HCT116 (cell line): ENCODE results near the gene MMS19. TPM values are rescaled to one million over a fixed set of nuclear protein-coding genes. Genes with fewer than 3 reads are reported as not detected.

ENCODE experiments used
- ATAC-seq: fragments of 200-7000 bp; cut with Tn5 transposase; 2 replicates; pipeline ENCODE4 v1.9.1; 2020; ENCODE audit warnings: mild to moderate bottlenecking, moderate library complexity
- BruUV-seq: library from RNA; stranded (reverse); fragments of 400-500 nt; replicated peaks from 2 replicates; lab custom pipeline; 2021; lab: Mats Ljungman, UMichigan
- CTCF ChIA-PET: fragments of 300-600 bp; sonication (Branson Sonifier 250); formaldehyde crosslinking; loops from one replicate; lab custom pipeline; 2021; ENCODE audit warnings: antibody characterized with exemption; lab: Charles Lee
- POLR2A ChIA-PET: fragments of 300-600, 350-600 bp; sonication (Branson Sonifier 250); formaldehyde crosslinking; loops from one replicate; lab custom pipeline; 2021; ENCODE audit warnings: antibody characterized with exemption; lab: Charles Lee
- RAD21 ChIA-PET, 2 experiments: fragments of 300-600 bp; sonication (Branson Sonifier 250); formaldehyde crosslinking; loops; one replicate each; lab custom pipeline; 2023; ENCODE audit warnings: low total read pairs in 2 of 2; ENCODE audit not compliant: uncharacterized antibody in 2 of 2, unreplicated experiment in 2 of 2, low non-redundant PET in 1 of 2; lab: Charles Lee
- DNase-seq: peaks from one replicate; pipeline ENCODE4 v3.0.0-alpha.2; 2010; ENCODE audit warnings: low read depth, low spot score
- H2AFZ ChIP-seq: fragments of 200-600 bp; shearing (Covaris generic), sonication (generic); 2 replicates; pipeline ENCODE4 v1.6.1; 2017; ENCODE audit warnings: low read depth, mixed run types, mixed read lengths, antibody characterized with exemption, low read length; ENCODE audit not compliant: poor library complexity, severe bottlenecking
- H3K27ac ChIP-seq: 2 replicates; pipeline ENCODE4 v1.5.1; 2012; ENCODE audit warnings: low read depth, low read length
- H3K27me3 ChIP-seq: fragments of 200-600 bp; sonication (generic); 2 replicates; pipeline ENCODE4 v1.6.1; 2016; ENCODE audit warnings: mixed run types, low read length, mixed read lengths; ENCODE audit not compliant: insufficient read depth
- H3K36me3 ChIP-seq, 2 experiments: fragments of 200-500 bp in 1 of 2; fragments of 200-600 bp in 1 of 2; sonication (Bioruptor generic) in 1 of 2; sonication (generic) in 1 of 2; 2 replicates each; pipeline versions ENCODE4 v1.5.1 to v1.6.1; 2014 to 2016; ENCODE audit warnings: low read length in 2 of 2, inconsistent platforms in 1 of 2, mixed read lengths in 1 of 2, mixed run types in 1 of 2; ENCODE audit not compliant: insufficient read depth in 2 of 2, control insufficient read depth in 1 of 2
- H3K4me1 ChIP-seq, 2 experiments: fragments of 200-600 bp in 1 of 2; sonication (generic) in 1 of 2; 2 replicates each; pipeline versions ENCODE4 v1.5.1 to v1.6.1; 2012 to 2017; ENCODE audit warnings: low read length in 2 of 2, inconsistent platforms in 1 of 2, mild to moderate bottlenecking in 1 of 2, mixed read lengths in 1 of 2, mixed run types in 1 of 2, moderate library complexity in 1 of 2; ENCODE audit not compliant: insufficient read depth in 2 of 2, control insufficient read depth in 1 of 2
- H3K4me2 ChIP-seq: fragments of 200-600 bp; sonication (generic); 2 replicates; pipeline ENCODE4 v1.6.1; 2017; ENCODE audit warnings: mixed run types, low read length, mixed read lengths
- H3K4me3 ChIP-seq, 2 experiments: fragments of 200-600 bp in 1 of 2; sonication (generic) in 1 of 2; replicated peaks in 1 of 2; 2 replicates each; pipeline ENCODE4 v1.5.1; 2011 to 2016; ENCODE audit warnings: low read length in 2 of 2, control low read depth in 1 of 2, low read depth in 1 of 2, mild to moderate bottlenecking in 1 of 2, mixed read lengths in 1 of 2, mixed run types in 1 of 2
- H3K79me2 ChIP-seq: fragments of 200-600 bp; sonication (generic); 2 replicates; pipeline ENCODE4 v1.6.1; 2017; ENCODE audit warnings: mild to moderate bottlenecking, mixed run types, low read length, moderate library complexity, mixed read lengths; ENCODE audit not compliant: insufficient read depth
- H3K9ac ChIP-seq: fragments of 200-600 bp; sonication (generic); 2 replicates; pipeline ENCODE4 v1.6.1; 2016; ENCODE audit warnings: low read length, mixed read lengths
- H3K9me2 ChIP-seq: fragments of 200-600 bp; sonication (generic), shearing (Covaris generic); 2 replicates; pipeline ENCODE4 v1.6.1; 2017; ENCODE audit warnings: mixed run types, mild to moderate bottlenecking, moderate library complexity; ENCODE audit not compliant: insufficient read depth
- H3K9me3 ChIP-seq, 2 experiments: fragments of 200-500 bp in 1 of 2; fragments of 200-600 bp in 1 of 2; sonication (Bioruptor generic) in 1 of 2; sonication (generic) in 1 of 2; 2 replicates each; pipeline ENCODE4 v1.6.1; 2014 to 2017; ENCODE audit warnings: low read length in 2 of 2, mixed read lengths in 2 of 2, inconsistent platforms in 1 of 2, low read depth in 1 of 2, mild to moderate bottlenecking in 1 of 2, mixed run types in 1 of 2, moderate library complexity in 1 of 2; ENCODE audit not compliant: control insufficient read depth in 1 of 2, insufficient read depth in 1 of 2
- H4K20me1 ChIP-seq: fragments of 200-600 bp; sonication (generic), shearing (Covaris generic); 2 replicates; pipeline ENCODE4 v1.6.1; 2017; ENCODE audit warnings: mixed run types, mild to moderate bottlenecking, moderate library complexity; ENCODE audit not compliant: insufficient read depth
- ATF3 ChIP-seq: IDR thresholded peaks from 2 replicates; pipeline ENCODE4 v1.6.1; 2012
- CBX3 ChIP-seq: IDR thresholded peaks from 2 replicates; pipeline ENCODE4 v1.6.1; 2012; ENCODE audit warnings: low read depth
- CEBPB ChIP-seq: IDR thresholded peaks from 2 replicates; pipeline ENCODE4 v1.6.1; 2012; ENCODE audit warnings: low read depth
- EGR1 ChIP-seq: IDR thresholded peaks from 2 replicates; pipeline ENCODE4 v1.6.1; 2012; ENCODE audit warnings: low read depth
- ELF1 ChIP-seq: IDR thresholded peaks from 2 replicates; pipeline ENCODE4 v1.6.1; 2012; ENCODE audit warnings: low read depth, borderline replicate concordance
- EZH2phosphoT487 ChIP-seq: fragments of 200-600 bp; IDR thresholded peaks from 2 replicates; pipeline ENCODE4 v1.6.1; 2018; ENCODE audit warnings: antibody characterized with exemption, borderline replicate concordance
- FOSL1 ChIP-seq: IDR thresholded peaks from 2 replicates; pipeline ENCODE4 v1.6.1; 2012; ENCODE audit warnings: low read depth
- JUND ChIP-seq: IDR thresholded peaks from 2 replicates; pipeline ENCODE4 v1.6.1; 2012
- POLR2A ChIP-seq: IDR thresholded peaks from 2 replicates; pipeline ENCODE4 v1.7.0; 2011; ENCODE audit warnings: borderline replicate concordance; ENCODE audit not compliant: insufficient read depth, insufficient read length; ENCODE audit errors: extremely low read depth
- RAD21 ChIP-seq: IDR thresholded peaks from 2 replicates; pipeline ENCODE4 v1.6.1; 2012; ENCODE audit warnings: low read depth, mild to moderate bottlenecking
- REST ChIP-seq: IDR thresholded peaks from 2 replicates; pipeline ENCODE4 v1.6.1; 2012; ENCODE audit warnings: low read depth
- SIN3A ChIP-seq: IDR thresholded peaks from 2 replicates; pipeline ENCODE4 v1.6.1; 2012; ENCODE audit warnings: low read depth
- SP1 ChIP-seq: IDR thresholded peaks from 2 replicates; pipeline ENCODE4 v1.6.1; 2012; ENCODE audit warnings: low read depth
- SRF ChIP-seq: IDR thresholded peaks from 2 replicates; pipeline ENCODE4 v1.6.1; 2012; ENCODE audit warnings: low read depth
- TCF7L2 ChIP-seq: IDR thresholded peaks from 2 replicates; pipeline ENCODE4 v1.7.0; 2011; ENCODE audit warnings: borderline replicate concordance, inconsistent platforms; ENCODE audit not compliant: insufficient read depth, insufficient read length; ENCODE audit errors: extremely low read depth
- YY1 ChIP-seq: IDR thresholded peaks from 2 replicates; pipeline ENCODE4 v1.6.1; 2011; ENCODE audit warnings: low read length, low read depth, moderate library complexity, mild to moderate bottlenecking; ENCODE audit not compliant: insufficient replicate concordance; ENCODE audit errors: extremely low read depth
- ZBTB33 ChIP-seq: IDR thresholded peaks from 2 replicates; pipeline ENCODE4 v1.6.1; 2011; ENCODE audit warnings: mild to moderate bottlenecking, low read length, moderate library complexity; ENCODE audit not compliant: insufficient replicate concordance; ENCODE audit errors: extremely low read depth
- ZFX ChIP-seq: fragments of 450-650 bp; IDR thresholded peaks from 2 replicates; pipeline ENCODE4 v1.6.1; 2017
- ZNF274 ChIP-seq: fragments of 200-500 bp; sonication (Bioruptor generic); IDR thresholded peaks from 2 replicates; pipeline ENCODE4 v1.6.1; 2014; ENCODE audit warnings: mild to moderate bottlenecking, low read depth, low read length, inconsistent platforms
- intact Hi-C: fragments of 100-400 bp; cut with micrococcal nuclease; formaldehyde crosslinking; loops from 2 replicates; pipeline ENCODE4 v1.10.0; 2022
- total RNA-seq: library from RNA; stranded (reverse); gene quantifications from one replicate; pipeline ENCODE4 v1.2.1, GENCODE V29; 2021; ENCODE audit not compliant: unreplicated experiment
- TF ChIP-seq, protein P1 (sequence below): IDR thresholded peaks from 2 replicates; pipeline ENCODE4 v1.6.1; 2012
- TF ChIP-seq, protein P2 (sequence below), 3 experiments: fragments of 200-600 bp in 1 of 3; sonication (generic) in 1 of 3; IDR thresholded peaks in 2 of 3; conservative IDR thresholded peaks in 1 of 3; 2 replicates each; pipeline ENCODE4 v1.5.1; 2012 to 2017; ENCODE audit warnings: low read depth in 2 of 3, low read length in 2 of 3, antibody characterized with exemption in 1 of 3, borderline replicate concordance in 1 of 3, control low read depth in 1 of 3, mild to moderate bottlenecking in 1 of 3, mixed read lengths in 1 of 3, mixed run types in 1 of 3, moderate library complexity in 1 of 3; ENCODE audit not compliant: insufficient read depth in 1 of 3

MMS19 gene
- total RNA-seq, 1 experiment from 2014 or later = 101 TPM

DNA sequence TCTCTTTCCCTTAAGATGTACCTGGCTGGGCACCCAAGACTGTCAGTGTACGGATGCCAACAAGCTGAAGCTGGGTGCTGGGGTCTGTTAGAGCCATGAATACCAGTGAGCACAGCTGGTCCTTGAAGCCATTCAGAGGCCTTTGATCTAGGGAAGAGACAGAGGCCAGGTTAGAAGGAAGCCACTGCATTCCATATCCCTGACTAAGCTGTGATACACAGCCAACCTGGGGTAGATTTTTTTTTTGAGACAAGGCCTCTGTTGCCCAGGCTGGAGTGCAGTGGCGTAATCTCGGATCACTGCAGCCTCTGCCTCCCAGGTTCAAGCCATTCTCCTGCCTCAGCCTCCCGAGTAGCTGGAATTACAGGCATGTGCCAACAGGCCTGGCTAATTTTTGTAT is 31.5 kb downstream of the MMS19 start:
- POLR2A ChIA-PET = no interaction called here
- Histone ChIP-seq H3K9me2 (no peaks in the 10 kb centered on the region), H3K36me3 (peaks cover 49 to 66% of the 10 kb centered on the region in 2 experiments), H3K9me3 (no peaks in the 10 kb centered on the region), H4K20me1 (peaks cover 2% of the 10 kb centered on the region; the same call in 1 of the 2 replicates), H3K4me1 (peaks cover 20 to 40% of the 10 kb centered on the region in 2 experiments), H3K9ac (peak overlapping the region; percentile 37), H3K27me3 (no peaks in the 10 kb centered on the region), H3K4me3 (no peak overlapping the region), H2AFZ (no peak overlapping the region), H3K4me2 (peak overlapping the region; percentile 61), H3K27ac (peak overlapping the region; percentile 44; the same call in 1 of the 2 replicates), H3K79me2 (0 out of 2 replicates have a peak, but pooled peaks cover 3% of the 10 kb centered on the region)
- ATAC-seq = peak; percentile 70
- CTCF ChIA-PET = interaction anchor here (0.7 to 2.2 kb wide), 5 partner anchors 10 to 235 kb away, joined by 3 to 8 read pairs (median 5); partner anchors contain the start of gene ANKRD2
- intact Hi-C loops = no loop called here
- RAD21 ChIA-PET = interaction anchor here in 1 of 2 experiments (1.2 kb wide), 1 partner anchor 143 kb away, joined by 3 read pairs; no protein-coding TSS in a partner anchor
- DNase-seq = peak; percentile 43
- no TSS peak for BruUV-seq
- TF ChIP-seq TCF7L2 (peak; percentile 40), SIN3A (no peak), SRF (no peak), SP1 (no peak), RAD21 (0 out of 2 replicates have a peak, but pooled peaks have one; percentile 2), ELF1 (no peak), ZBTB33 (no peak), ZNF274 (no peak), CBX3 (no peak), REST (no peak), ATF3 (no peak), YY1 (no peak), ZFX (no peak), CEBPB (peak; percentile 62), POLR2A (no peak), EGR1 (no peak), EZH2phosphoT487 (no peak), FOSL1 (peak; percentile 60), JUND (peak; percentile 68)
- TF ChIP-seq, protein P1, sequence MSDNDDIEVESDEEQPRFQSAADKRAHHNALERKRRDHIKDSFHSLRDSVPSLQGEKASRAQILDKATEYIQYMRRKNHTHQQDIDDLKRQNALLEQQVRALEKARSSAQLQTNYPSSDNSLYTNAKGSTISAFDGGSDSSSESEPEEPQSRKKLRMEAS = no peak
- TF ChIP-seq, protein P2, sequence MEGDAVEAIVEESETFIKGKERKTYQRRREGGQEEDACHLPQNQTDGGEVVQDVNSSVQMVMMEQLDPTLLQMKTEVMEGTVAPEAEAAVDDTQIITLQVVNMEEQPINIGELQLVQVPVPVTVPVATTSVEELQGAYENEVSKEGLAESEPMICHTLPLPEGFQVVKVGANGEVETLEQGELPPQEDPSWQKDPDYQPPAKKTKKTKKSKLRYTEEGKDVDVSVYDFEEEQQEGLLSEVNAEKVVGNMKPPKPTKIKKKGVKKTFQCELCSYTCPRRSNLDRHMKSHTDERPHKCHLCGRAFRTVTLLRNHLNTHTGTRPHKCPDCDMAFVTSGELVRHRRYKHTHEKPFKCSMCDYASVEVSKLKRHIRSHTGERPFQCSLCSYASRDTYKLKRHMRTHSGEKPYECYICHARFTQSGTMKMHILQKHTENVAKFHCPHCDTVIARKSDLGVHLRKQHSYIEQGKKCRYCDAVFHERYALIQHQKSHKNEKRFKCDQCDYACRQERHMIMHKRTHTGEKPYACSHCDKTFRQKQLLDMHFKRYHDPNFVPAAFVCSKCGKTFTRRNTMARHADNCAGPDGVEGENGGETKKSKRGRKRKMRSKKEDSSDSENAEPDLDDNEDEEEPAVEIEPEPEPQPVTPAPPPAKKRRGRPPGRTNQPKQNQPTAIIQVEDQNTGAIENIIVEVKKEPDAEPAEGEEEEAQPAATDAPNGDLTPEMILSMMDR (IDR thresholded peaks at IDR 0.05 in 2 of 3, conservative IDR thresholded peaks at IDR 0.05 in 1 of 3; ENCODE audit: borderline replicate concordance in 1 of 3, insufficient read depth in 1 of 3, low read depth in 2 of 3, low read length in 2 of 3) = no peak
